ENCODE measurements around the gene EML6. TPM values are rescaled to one million over a fixed set of nuclear protein-coding genes. Genes with fewer than 3 reads are reported as not detected.

EML6 gene
- total RNA-seq, 4 donors from 2014 or later, result 0.62 to 1.5 (median 1.1) TPM

- ATAC-seq, result no peak
- Histone ChIP-seq H3K36me3 (no peaks in the 10 kb centered on the region), H3K4me1 (peaks cover 0 to 7% (median 0%) of the 10 kb centered on the region in 3 donors), H3K27me3 (no peaks in the 10 kb centered on the region), H3K4me3 (no peak overlapping the region), H3K27ac (no peak overlapping the region), H3K9me3 (no peaks in the 10 kb centered on the region)
- WGBS, 2 donors (ENCODE audit: low coverage in 1 of 2), result 62 to 67% methylated on average over 6 to 8 of the region's 9 CpGs
- TF ChIP-seq EP300 (IDR thresholded peaks at IDR 0.05) (no peak), CTCF (IDR thresholded peaks at IDR 0.05) (no peak)
Measured at GRCh38 chr2:54955358-54956110, 232.1 kb downstream of the EML6 start.

- Histone ChIP-seq H3K27me3 (no peaks in the 10 kb centered on the region), H3K4me1 (peaks cover 0 to 7% (median 0%) of the 10 kb centered on the region in 3 donors), H3K27ac (no peak overlapping the region), H3K36me3 (no peaks in the 10 kb centered on the region), H3K9me3 (no peaks in the 10 kb centered on the region), H3K4me3 (no peak overlapping the region)
- WGBS, 2 donors (ENCODE audit: low coverage in 1 of 2), result 44 to 46% methylated on average over 2 of the region's 2 CpGs
- no peak for ATAC-seq
- no peak for TF ChIP-seq CTCF (IDR thresholded peaks at IDR 0.05)
- no peak for TF ChIP-seq POLR2A (IDR thresholded peaks at IDR 0.05)
- TF ChIP-seq POLR2AphosphoS5 (IDR thresholded peaks at IDR 0.05), result no peak
- TF ChIP-seq EP300 (IDR thresholded peaks at IDR 0.05), result no peak
Measured at GRCh38 chr2:54956111-54956627, 232.7 kb downstream of the EML6 start.

GRCh38 chr2:54957321-54957999, 234.0 kb downstream of the EML6 start:
- Histone ChIP-seq H3K27me3 (no peaks in the 10 kb centered on the region), H3K9me3 (no peaks in the 10 kb centered on the region), H3K36me3 (no peaks in the 10 kb centered on the region), H3K27ac (no peak overlapping the region), H3K4me3 (no peak overlapping the region), H3K4me1 (peaks cover 0 to 7% (median 0%) of the 10 kb centered on the region in 3 donors)
- TF ChIP-seq EP300 (IDR thresholded peaks at IDR 0.05) (no peak), POLR2AphosphoS5 (IDR thresholded peaks at IDR 0.05) (no peak), POLR2A (IDR thresholded peaks at IDR 0.05) (no peak), CTCF (IDR thresholded peaks at IDR 0.05) (no peak)
- no peak for ATAC-seq
- 75 to 87% methylated on average over 4 to 5 of the region's 18 CpGs for WGBS, 2 donors (ENCODE audit: low coverage in 1 of 2)

GRCh38 chr2:54958717-54959371, 235.4 kb downstream of the EML6 start:
- ATAC-seq, result no peak
- H3K4me3 ChIP-seq, result no peak overlapping the region
- no peaks in the 10 kb centered on the region for H3K27me3 ChIP-seq
- H3K9me3 ChIP-seq, result no peaks in the 10 kb centered on the region
- no peaks in the 10 kb centered on the region for H3K36me3 ChIP-seq
- H3K4me1 ChIP-seq, result peaks cover 0 to 15% (median 0%) of the 10 kb centered on the region in 3 donors
- H3K27ac ChIP-seq, result no peak overlapping the region
- TF ChIP-seq CTCF (IDR thresholded peaks at IDR 0.05), result no peak
- no peak for TF ChIP-seq POLR2A (IDR thresholded peaks at IDR 0.05)
- TF ChIP-seq EP300 (IDR thresholded peaks at IDR 0.05), result no peak
- 77 to 80% methylated on average over 1 to 5 of the region's 14 CpGs for WGBS, 2 donors (ENCODE audit: low coverage in 1 of 2)

Measured in gastroesophageal sphincter (tissue), 4 donors.